Measurements from ENCODE around the gene TTLL8. TPM values are rescaled to one million over a fixed set of nuclear protein-coding genes. Genes with fewer than 3 reads are reported as not detected.

Gene TTLL8
- total and polyA plus RNA-seq, 2 of the 8 experiments (the other 6 are each of a cell fraction or from before 2014, with no cell fraction given): not detected

GRCh38 chr22:50082961-50083461 is 24.9 kb upstream of the TTLL8 start (continued):
- no peak for TF ChIP-seq CBX8 (IDR thresholded peaks at IDR 0.05; ENCODE audit: borderline replicate concordance, low read depth, low read length)
- no peak for TF ChIP-seq CHD7 (IDR thresholded peaks at IDR 0.05; ENCODE audit: insufficient replicate concordance, low read length)
- TF ChIP-seq CREB1 (IDR thresholded peaks at IDR 0.05): no peak

Measured in H1 (cell line).